Measurements from ENCODE around the gene PTBP1.

PTBP1 gene

DNA sequence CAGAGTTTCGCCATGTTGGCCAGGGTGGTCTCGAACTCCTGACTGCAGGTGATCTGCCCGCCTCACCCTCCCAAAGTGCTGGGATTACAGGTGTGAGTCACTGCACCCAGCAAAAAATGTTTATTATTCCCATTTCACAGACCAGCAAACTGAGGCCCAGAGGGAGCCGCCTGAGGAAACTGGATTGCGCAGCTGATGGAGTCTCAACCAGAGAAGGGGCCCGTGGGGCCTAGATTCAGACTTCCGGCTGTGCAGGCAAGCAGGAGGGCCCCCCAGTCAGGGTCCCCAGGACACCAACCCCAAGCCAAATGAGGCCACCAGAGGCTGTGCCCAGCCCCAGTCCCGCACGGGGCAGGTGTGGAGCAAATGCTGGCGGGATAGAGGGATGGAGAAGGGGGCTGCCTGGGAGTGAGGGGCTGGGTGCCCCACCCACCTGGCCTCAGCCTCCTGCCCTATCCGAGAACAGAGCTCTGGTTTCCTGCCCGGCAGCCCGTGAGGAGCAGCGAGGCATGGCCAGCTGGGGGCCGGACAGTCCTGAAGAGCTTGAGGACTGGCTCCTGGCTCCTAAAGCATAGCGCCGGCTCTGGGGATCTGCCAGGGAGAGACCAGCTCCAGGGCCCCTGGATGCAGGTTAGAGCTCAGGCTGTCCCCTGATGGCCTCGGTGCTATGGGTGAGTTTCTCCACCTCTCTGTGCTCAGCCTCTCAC, 24.4 kb upstream of the PTBP1 start:
- no peak for DNase-seq (ENCODE audit: low spot score)

DNA sequence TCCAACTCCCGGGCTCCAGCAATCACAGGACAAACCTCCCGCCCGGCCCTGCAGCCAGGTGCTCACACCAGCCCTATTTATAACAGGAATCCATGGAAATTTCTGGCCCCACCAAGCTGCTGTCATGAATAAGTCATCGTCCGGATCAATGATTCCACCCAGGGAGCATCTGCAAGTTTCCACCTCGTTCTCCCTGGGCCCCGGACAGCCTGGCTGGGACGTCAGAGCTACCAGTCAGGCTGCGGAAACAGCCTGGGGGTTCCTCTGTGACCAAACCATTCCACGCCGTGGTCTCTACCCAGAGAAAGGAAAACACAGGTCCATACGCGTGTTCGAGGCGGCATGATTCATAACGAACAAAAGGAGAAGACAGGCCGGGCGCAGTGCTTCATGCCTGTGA, 20.7 kb upstream of the PTBP1 start:
- no peak for DNase-seq (ENCODE audit: low spot score)

DNA sequence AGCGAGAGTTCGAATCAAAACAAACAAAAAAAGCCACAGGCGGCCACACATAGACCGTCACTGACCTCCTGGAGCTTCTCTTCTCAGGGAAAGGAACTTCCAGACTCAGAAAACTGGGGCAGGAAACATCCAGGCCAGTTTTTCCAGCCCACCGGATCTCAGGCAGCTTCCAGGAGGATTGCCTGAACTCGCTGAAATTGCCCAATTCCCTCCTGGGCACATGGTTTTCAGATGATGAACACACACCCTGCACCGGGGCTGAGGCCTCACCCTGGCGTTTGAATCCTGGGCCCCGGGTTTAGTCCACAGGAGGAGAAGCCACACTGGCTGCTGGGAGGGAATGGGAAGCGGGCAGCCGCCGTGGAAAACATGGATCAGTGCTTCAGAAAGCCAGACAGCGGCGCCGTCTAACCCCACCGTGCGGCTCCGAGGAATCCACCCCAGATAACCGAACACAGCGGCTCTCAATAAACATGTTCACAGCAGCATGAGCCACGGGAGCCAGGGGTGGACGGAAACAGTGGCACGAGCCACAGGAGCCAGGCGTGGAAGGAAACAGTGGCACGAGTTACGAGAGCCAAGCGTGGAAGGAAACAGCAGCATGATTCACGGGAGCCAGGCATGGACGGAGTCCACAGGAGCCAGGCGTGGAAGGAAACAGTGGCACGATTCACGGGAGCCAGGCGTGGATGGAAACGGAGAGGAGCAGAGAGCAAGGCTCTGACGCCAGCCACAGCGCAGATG, 18.2 kb upstream of the PTBP1 start:
- no peak for DNase-seq (ENCODE audit: low spot score)

DNA sequence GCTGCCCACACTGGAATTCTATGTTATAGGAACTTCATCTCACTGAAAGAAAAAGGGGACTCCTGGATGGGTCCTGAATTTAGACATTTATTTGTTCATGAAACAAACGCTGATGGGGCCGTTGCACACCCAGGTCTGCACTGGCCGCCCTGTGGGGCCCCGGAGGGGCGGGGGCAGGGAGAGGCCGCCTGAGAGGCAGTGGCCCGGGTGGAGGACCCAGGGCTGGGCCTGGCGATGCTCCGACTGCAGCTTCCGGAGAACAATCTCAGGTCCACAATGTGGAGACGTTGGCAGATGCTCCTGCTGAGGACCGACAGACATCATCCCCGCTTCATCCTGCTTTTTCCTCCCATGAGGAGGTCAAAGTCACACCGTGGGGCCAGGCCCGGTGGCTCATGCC, 16.3 kb upstream of the PTBP1 start:
- DNase-seq (ENCODE audit: low spot score), result no peak

DNA sequence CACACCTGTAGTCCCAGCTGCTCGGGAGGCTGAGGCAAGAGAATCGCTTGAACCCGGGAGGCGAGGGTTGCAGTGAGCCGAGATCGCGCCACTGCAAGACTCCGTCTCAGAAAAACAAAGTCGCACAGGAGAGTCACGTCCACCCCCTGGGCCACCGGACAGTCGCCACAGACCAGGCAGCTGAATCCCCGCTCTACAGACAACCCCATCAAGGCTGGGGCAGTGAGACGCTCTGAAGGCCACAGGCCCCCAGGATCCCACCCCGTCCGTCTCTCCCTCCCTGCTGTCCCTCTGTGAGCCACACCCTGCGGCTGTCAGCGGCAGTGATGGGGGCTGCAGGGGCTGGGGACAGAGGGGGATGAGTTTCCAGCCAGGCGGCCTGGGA, 15.5 kb upstream of the PTBP1 start:
- DNase-seq (ENCODE audit: low spot score), result no peak

DNA sequence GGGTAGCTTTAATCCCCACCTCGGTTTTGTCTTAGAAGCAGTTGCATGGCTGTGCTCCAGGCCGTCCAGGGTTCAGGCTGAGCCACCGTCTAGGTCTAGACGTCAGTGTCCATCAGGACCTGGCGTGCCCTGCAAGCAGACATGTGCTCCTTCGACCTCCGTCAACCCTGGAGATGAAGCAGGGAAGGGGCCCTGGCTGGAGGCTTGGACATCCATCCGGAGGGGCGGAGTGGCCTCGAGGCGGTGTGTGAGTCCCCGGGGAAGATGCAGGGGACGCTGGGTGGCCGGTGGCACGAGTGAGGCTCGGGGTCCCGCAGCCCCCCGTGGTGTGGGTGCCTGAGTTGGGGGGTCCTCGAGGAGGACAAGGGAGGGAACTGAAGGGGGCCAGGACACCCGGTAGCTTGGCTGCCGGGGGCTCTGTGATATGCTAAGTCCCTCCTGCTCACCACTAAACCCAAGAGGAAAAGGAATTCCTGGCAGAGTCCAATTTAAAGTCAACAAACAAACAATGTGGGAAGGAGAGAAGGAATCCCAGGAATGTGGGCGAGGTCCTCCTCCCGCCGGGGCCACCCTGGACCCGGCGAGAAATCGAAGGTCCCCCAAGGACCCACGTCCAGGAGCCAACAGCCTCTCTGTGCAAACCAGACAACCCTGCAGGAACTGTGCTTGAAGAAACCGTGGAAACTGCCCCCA, 14.9 kb upstream of the PTBP1 start:
- DNase-seq (ENCODE audit: low spot score), result no peak

DNA sequence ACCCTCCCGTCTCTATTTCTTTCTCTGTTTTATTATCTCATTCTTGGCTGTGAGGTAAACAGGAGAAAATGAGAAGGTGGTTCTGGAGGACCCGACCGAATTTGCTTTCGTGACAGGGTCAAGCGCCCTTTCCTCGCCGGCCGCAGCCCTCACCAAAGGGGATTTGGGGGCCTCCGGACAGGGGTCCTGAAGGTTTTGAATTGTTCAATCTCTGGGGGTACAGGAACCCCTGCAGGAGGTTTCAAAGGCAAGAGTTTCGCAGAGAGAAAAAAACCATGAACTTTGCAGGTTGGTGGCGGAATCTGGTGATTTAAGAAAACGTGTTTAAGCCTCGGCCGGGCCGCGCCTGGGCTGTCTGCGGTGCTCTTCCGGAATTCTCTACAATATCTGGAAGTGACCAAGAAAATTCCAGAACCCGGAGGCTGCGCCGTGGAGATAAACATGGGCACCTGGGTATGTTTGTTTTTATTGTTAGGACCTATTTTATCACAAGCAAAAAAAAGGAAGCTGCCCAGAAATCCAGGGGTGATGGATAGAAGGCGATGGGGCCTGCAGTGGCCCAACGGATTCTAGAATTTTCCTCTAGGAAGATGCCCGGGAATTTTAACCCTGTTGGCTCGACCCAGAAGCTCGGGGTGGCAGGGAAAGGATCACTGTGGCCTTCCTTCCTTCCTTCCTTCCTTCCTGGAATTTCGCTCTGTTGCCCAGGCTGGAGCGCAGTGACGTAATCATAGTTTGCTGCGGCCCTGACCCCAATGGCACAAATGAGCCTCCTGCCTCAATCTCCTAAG, 14.2 kb upstream of the PTBP1 start:
- DNase-seq (ENCODE audit: low spot score), result no peak

DNA sequence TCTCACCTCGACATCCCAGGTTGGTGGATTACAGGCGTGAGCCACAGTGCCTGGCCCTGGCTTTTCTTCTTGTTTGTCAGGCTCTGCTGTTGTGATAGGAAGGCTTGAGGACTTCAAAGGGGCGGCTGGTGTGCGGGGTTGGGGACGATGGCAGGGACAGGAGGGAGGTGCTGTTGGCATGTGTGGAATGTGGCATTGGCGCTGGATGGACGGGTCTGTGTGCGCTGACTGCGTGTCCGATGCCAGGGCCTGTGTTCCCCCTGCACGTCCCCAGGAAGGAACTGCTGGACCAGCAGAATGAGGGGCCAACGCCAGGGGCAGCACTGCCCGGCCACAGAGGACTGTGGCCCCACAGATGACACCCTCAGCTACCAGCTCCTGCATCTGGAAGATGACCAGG, 12.7 kb upstream of the PTBP1 start:
- no peak for DNase-seq (ENCODE audit: low spot score)

DNA sequence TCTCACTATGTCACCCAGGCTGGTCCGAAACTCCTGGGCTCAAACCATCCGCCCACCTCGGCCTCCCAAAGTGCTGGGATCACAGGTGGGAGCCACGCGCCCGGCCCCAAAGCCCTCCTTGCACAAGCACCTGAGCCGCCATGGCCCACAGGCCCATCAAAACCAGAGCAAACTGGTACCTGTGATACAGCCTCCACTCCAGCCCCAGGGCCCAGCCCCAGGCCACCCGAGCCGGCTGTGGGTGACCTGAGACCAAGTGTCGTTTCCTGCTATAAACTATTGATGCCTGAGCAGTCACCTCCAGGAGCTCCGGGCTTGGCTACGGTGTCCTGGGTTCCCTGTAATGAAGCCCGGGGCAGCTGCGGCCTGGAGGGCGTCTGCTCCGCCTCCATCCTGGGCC, 9.7 kb upstream of the PTBP1 start:
- no peak for DNase-seq (ENCODE audit: low spot score)

DNA sequence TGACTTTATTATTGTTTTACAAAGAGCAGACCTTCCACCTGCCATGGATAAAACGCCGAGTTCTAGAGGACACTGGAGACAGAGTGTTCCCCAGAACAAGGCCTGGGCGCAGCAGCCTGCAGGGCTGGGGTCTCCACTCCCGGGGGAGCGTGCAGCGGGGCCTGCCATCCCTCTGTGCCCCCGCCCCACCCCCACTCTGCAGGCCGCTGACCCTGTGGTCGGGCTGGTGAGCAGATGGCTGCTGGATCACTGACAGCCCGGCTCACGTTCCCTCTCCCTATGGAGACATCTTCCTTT, 8.6 kb upstream of the PTBP1 start:
- no peak for DNase-seq (ENCODE audit: low spot score)

DNA sequence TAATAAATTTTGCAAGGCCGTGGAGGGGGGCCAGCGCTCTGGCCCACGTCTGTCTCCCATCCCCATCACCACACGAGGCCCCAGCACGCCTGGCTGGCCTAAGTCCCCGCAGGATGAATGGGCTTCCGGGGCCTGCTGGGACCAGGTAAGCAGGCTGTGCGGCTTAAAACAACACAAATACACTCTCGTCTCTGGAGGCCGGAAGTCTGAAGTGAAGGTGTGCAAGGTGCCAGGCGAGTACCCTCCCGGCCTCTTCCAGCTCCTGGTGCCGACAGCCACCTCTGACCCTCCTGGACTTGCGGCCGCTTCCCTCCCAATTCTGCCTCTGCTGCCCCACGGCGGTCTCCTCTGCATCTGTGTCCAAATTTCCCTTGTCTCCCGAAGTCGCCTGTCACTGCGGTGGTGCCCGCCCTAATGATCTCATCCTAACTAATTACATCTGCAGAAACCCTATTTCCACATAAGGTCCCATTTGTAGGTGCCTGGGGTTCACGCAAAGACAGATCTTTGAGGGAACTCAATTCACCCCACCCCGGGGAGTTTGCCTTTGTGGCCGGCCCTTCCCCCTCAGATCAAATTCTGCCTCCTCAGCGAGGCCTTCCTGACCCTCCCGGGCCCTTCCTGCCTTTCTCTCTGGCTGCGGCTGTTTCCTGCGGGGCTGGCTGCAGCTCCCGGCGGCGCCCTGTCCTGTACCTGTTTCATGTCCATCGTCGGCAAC, 8.1 kb upstream of the PTBP1 start:
- no peak for DNase-seq (ENCODE audit: low spot score)

DNA sequence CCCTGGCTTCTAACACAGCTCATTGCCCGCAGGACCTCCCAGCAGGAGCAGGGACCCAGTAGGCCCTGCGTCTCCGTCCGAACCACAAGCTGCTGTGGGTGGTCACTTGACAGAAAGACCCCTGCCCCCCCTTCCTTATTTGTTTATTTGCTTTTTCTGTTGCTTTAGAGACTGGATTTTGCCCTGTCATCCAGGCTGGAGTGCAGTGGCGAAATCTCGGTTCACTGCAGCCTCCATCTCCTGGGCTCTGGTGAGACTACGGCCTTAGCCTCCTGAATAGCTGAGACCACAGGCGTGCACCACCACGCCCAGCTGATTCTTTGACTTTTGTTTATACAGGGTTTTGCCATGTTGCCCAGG, 7.6 kb upstream of the PTBP1 start:
- no peak for DNase-seq (ENCODE audit: low spot score)

DNA sequence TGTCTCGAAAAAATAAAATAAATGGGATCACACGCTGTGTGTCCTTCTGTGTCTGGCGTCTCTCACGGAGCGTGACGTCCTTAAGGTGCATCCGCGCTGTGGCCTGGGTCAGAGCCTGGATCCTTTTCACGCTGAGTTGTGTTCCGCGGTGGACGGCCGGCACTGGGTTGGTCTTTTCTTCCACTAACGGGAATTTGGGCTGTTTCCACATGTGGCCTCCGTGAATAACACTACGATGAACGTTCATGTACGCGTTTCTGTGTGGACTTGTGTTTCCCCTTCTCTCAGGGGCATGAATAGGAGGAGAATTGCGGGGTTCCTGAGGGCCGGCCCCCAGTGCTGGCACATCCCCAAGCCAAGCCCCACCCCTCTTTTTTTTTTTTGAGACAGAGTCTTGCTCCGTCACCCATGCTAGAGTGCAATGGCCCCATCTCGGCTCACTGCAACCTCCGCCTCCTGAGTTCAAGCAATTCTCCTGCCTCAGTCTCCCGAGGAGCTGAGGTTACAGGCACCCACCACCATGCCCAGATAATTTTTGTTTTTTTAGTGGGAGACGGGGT, 6.2 kb upstream of the PTBP1 start:
- DNase-seq (ENCODE audit: low spot score), result no peak

DNA sequence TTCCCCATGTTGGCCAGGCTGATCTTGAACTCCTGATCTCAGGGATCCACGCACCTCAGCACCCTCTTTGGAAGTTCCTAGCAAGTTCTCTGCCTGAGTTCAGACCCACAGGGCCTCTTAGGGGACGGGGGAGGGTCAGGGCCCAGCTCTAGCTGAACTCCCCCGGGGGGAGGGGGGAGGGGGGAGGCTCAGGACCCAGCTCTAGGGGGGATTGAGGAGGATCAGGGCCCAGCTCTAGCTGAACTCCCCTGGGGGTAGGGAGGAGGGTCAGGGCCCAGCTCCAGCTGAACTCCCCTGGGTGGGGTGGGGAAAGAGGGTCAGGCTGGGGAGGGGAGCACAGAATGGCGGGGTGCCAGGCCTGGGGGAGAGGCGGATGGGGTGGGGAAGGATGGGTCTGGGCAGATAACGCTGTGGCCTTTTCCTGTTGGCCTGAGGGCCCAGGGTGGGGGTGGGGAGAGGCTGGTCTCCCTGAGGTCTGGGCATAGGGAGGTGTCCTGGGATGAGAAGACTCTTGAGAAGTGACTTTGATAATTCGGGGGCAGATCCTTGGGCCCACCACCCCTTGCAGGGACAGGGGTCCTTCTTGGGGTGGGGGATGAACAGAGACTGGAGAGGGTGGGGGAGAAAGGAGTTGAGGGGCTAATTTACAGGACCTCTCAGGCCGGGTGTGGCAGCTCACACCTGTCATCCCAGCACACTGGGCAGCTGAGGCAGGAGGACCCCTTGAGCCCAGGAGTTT, 5.5 kb upstream of the PTBP1 start:
- peak; percentile 18 for DNase-seq (ENCODE audit: low spot score)

DNA sequence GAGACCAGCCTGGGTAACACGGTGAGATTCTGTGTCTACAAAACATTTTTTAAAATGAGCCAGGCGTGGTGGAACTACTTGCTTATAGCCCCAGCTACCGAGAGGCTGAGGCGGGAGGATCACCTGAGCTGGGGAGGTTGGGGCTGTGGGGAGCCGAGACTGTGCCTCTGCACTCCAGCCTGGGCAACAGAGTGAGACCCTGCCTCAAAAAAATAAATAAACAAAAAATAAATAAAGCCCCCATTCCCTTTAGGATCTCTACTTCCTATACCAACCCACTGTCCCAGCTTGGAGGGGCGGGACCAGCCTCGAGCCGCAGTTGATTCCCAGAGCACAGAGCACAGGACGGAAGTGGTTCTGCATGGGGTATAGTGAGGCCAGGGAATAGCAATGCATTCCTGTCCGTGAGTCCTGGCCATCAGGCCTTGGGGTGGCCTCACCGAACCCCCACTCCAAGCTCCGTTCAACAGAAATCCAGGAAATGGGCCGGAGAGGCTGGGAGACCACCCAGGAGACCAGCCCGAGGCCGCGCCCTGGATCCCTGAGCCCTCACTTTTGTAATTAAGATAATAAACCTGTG, 4.9 kb upstream of the PTBP1 start:
- no peak for DNase-seq (ENCODE audit: low spot score)

DNA sequence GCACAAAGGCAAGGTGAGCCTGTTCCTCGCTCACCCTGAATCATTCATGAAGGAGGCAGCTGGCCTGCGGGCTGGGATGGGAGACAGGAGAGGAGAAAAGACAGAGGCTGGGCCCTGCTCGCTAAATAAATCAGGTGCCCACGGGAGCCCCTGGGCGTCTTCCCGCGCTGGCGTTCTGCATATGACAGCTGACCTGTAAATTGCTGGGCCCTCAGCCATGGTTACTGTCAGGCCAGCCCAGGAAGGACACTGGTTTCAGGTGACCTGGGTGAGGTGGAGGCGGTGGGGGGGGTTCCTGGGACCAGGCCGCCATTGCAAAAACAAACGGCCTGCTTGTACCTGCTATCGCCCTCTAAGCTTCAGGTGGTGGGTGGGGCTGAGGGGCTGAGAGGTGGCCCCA, 3.4 kb upstream of the PTBP1 start:
- no peak for DNase-seq (ENCODE audit: low spot score)

DNA sequence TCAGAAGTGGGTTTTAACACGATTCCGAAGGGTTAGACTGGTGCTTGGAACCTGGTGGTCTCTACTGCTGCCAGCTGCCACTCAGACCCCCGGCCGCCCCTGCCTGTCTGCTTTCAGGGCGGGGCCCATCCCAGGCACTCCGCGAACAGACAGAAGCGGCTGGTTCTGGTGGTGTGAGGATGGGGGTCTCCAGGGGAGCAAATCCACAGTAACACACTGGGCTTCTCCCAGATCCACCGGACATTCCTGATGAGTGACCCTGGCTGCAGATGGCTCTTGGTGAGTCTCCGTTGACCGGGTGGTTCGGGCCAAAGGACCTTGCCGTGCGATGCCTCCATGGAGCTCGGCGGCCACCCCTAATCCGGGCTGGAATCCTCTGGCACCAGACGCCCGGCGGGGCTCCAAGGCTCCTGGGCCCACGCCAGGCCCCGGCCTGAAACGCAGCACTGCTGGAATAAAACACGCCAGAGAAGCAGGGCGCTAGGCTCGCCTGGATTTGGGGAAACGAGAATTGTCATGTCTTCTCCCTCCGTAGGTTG, 2.1 kb upstream of the PTBP1 start:
- no peak for DNase-seq (ENCODE audit: low spot score)

DNA sequence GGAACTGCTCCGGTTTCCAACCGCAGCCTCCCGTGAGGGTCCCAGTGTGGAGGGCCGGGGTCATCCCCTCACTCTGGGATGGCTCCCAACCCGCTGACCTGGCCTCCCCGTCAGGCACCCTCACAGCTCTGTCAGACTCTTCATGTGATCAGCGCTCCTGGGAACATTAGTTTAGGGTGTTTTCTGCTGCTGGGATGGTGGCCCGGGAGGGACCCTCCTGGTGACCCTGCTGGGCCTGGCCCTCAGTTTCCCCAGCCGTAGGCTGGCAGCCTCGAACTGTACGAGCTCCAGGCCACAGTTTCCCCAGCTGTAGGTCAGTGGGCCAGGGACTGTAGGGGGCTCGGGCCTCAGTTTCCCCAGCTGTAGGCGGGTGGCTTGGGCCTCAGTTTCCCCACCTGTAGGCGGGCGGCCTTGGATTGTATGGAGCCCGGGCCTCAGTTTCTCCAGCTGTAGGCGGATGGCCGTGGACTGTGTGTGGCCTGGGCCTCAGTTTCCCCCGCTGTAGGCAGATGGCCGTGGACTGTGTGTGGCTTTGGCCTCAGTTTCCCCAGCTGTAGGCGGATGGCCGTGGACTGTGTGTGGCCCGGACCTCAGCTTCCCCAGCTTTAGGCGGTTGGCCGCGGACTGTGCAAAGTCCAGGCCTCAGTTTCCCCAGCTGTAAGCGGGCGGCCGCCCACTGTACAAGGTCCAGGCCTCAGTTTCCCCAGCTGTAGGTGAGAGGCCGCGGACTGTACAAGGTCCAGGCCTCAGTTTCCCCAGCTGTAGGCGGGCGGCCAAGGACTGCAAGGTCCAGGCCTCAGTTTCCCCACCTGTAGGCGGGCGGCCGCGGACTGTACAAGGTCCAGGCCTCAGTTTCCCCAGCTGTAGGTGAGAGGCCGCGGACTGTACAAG, 1.3 kb upstream of the PTBP1 start:
- no peak for DNase-seq (ENCODE audit: low spot score)

Data from hematopoietic multipotent progenitor cell treated with erythropoietin and hydrocortisone succinate and interleukin-3 and kit ligand, for 15 days (in vitro differentiated cells).